ENCODE measurements around the gene CCDC71.

The CCDC71 gene

DNA sequence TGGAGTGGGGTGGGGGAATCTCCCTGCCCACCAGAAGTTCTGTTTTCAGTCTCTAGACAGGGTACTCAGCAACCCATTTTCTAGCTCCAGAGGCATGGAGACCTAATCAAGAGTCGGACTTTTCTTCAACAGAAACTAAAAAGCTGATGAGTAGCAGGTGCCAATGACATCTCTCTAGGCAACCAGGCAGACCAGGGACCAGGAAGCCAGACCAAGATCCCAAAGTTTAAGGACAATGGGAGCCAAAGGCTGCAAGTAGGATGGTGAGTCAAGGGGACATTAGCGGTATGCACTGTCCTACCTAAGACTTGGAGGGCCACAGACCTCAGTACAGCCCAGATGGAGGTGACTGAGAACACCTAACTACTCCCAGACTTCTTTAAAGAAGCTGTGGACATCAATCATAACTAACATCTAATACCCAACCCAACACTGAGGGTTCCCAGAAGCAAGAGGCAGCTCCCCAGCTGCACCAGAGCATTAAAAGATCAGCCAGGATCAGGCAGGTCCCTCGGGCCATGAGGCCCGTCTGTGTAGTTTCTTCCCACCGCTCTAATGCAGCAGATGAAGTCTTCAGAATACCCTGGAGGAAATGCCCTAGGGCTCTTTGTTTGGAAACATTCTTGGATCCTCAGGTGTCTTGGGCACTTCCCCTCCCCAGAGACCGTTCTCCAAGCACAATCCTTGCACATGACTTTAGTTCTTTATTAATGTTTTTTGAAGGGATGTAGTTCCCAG lies 979 bp downstream of the CCDC71 start:
- TF ChIP-seq, protein P1, sequence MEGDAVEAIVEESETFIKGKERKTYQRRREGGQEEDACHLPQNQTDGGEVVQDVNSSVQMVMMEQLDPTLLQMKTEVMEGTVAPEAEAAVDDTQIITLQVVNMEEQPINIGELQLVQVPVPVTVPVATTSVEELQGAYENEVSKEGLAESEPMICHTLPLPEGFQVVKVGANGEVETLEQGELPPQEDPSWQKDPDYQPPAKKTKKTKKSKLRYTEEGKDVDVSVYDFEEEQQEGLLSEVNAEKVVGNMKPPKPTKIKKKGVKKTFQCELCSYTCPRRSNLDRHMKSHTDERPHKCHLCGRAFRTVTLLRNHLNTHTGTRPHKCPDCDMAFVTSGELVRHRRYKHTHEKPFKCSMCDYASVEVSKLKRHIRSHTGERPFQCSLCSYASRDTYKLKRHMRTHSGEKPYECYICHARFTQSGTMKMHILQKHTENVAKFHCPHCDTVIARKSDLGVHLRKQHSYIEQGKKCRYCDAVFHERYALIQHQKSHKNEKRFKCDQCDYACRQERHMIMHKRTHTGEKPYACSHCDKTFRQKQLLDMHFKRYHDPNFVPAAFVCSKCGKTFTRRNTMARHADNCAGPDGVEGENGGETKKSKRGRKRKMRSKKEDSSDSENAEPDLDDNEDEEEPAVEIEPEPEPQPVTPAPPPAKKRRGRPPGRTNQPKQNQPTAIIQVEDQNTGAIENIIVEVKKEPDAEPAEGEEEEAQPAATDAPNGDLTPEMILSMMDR (IDR thresholded peaks at IDR 0.05; ENCODE audit: insufficient read depth, low read length): no peak
- TF ChIP-seq GABPA (IDR thresholded peaks at IDR 0.05; ENCODE audit: low read depth): no peak
- no peak for TF ChIP-seq POLR2AphosphoS5 (IDR thresholded peaks at IDR 0.05; ENCODE audit: low read depth)
- TF ChIP-seq, protein P2, sequence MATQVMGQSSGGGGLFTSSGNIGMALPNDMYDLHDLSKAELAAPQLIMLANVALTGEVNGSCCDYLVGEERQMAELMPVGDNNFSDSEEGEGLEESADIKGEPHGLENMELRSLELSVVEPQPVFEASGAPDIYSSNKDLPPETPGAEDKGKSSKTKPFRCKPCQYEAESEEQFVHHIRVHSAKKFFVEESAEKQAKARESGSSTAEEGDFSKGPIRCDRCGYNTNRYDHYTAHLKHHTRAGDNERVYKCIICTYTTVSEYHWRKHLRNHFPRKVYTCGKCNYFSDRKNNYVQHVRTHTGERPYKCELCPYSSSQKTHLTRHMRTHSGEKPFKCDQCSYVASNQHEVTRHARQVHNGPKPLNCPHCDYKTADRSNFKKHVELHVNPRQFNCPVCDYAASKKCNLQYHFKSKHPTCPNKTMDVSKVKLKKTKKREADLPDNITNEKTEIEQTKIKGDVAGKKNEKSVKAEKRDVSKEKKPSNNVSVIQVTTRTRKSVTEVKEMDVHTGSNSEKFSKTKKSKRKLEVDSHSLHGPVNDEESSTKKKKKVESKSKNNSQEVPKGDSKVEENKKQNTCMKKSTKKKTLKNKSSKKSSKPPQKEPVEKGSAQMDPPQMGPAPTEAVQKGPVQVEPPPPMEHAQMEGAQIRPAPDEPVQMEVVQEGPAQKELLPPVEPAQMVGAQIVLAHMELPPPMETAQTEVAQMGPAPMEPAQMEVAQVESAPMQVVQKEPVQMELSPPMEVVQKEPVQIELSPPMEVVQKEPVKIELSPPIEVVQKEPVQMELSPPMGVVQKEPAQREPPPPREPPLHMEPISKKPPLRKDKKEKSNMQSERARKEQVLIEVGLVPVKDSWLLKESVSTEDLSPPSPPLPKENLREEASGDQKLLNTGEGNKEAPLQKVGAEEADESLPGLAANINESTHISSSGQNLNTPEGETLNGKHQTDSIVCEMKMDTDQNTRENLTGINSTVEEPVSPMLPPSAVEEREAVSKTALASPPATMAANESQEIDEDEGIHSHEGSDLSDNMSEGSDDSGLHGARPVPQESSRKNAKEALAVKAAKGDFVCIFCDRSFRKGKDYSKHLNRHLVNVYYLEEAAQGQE (IDR thresholded peaks at IDR 0.05; ENCODE audit: insufficient replicate concordance, low read depth): no peak
- no peak for TF ChIP-seq SPI1 (IDR thresholded peaks at IDR 0.05; ENCODE audit: borderline replicate concordance, low read depth)
- peak overlapping the region; percentile 67 for H3K27ac ChIP-seq (replicated peaks)
- no peaks in the 10 kb centered on the region for H3K27me3 ChIP-seq (ENCODE audit: insufficient read depth, poor library complexity, severe bottlenecking)
- H3K4me3 ChIP-seq (replicated peaks; ENCODE audit: insufficient read depth, low read length): peak overlapping the region; percentile 73
- no peak for DNase-seq (ENCODE audit: low read depth in 1 of 2, low spot score in 1 of 2)

DNA sequence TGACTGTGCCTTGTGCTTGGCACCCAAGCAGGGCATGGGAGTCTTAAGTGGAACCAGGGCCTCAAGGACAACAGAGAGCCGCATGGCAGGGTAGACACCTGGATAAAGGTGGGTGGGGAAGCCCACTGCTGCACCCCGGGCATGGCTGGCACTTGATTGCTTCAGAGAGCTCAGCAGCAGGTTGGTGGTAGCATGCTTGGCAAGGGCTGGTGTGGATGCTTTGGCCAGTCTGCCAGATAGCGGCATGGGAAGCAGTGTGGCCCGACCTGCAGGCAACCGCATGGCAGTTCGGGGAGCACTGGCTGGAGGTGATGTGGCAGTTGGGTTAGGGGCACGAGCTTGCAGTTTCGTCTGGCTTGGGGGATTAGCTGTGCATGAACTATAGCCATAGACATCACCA lies 2.5 kb downstream of the CCDC71 start:
- Histone ChIP-seq H3K27ac (replicated peaks) (no peak overlapping the region), H3K4me3 (replicated peaks; ENCODE audit: insufficient read depth, low read length) (no peak overlapping the region), H3K27me3 (ENCODE audit: insufficient read depth, poor library complexity, severe bottlenecking) (no peaks in the 10 kb centered on the region)
- TF ChIP-seq SPI1 (IDR thresholded peaks at IDR 0.05; ENCODE audit: borderline replicate concordance, low read depth): no peak
- TF ChIP-seq GABPA (IDR thresholded peaks at IDR 0.05; ENCODE audit: low read depth): no peak
- TF ChIP-seq, protein P2 (IDR thresholded peaks at IDR 0.05; ENCODE audit: insufficient replicate concordance, low read depth): no peak
- TF ChIP-seq, protein P1 (IDR thresholded peaks at IDR 0.05; ENCODE audit: insufficient read depth, low read length): no peak
- no peak for TF ChIP-seq POLR2AphosphoS5 (IDR thresholded peaks at IDR 0.05; ENCODE audit: low read depth)
- DNase-seq (ENCODE audit: low read depth in 1 of 2, low spot score in 1 of 2): no peak

DNA sequence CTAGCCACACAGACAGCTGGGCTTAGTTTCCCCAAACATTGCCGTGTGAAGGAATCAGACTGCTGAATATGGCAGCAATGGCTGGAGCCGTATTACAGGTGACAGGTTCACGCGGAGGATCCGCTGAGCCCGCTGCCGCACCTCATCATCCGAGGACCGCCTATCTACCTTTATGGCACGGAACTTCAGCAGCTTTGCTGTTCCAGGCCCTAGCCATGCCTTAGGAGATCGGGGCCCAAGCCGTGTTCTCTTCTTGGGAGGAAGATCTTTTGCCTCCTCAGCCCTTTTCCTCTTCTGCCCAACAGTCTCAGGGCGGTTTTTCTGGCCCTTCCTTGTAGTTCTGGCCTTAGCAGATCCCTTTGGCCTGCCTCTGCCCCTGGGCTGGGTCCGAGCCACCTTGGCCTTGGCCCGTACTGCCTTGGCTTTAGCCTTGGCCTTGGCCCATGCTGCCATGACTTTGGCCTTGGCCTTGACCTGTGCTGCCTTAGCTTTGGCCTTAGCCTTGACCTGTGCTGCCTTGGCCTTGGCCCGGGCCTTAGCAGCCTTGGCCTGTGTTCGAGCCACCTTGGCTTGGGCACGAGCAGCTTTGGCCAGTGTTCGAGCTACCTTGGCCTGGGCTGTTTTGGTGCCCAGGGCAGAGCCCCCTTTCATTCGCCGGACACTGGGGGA lies 3.2 kb downstream of the CCDC71 start:
- no peaks in the 10 kb centered on the region for H3K27me3 ChIP-seq (ENCODE audit: insufficient read depth, poor library complexity, severe bottlenecking)
- peak overlapping the region; percentile 43 for H3K27ac ChIP-seq (replicated peaks)
- peak; percentile 44; the same call in 1 of the 2 replicates for TF ChIP-seq POLR2AphosphoS5 (IDR thresholded peaks at IDR 0.05; ENCODE audit: low read depth)
- TF ChIP-seq GABPA (IDR thresholded peaks at IDR 0.05; ENCODE audit: low read depth): no peak
- no peak for DNase-seq (ENCODE audit: low read depth in 1 of 2, low spot score in 1 of 2)
- no peak overlapping the region for H3K4me3 ChIP-seq (replicated peaks; ENCODE audit: insufficient read depth, low read length)

DNA sequence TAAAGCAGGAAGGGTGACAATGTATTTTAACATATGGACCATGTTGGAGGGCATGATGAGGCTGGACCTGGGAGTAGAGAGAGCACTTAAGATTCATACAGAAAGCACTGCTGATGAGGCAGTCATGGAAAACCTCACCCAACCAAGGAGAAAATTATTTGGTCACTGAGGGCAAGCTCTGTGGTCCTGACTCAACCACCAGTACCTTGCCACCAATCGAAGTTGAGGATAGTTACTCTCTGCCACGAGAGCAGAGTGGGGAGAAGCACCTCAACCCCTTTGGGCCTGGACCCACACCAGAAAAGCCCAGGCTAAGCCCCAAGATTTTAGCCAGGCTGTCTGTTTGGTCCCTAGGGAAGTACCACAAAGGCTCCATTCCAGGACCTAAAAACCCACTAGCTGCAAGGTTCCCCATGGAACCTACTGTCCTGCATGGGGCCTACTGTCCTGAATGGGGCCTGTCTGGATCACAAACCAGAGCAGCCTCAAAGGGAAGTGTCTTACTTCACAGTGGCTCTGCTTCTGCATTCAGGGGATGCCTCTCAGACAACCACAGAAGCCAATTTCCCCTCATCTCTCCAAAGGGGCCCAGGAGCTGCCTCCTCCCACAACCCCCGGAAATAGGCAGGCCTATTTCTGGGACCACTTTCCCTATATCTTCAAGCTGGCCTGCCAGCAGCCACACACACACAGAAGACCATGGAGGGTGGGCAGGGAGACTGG lies 4.2 kb downstream of the CCDC71 start:
- Histone ChIP-seq H3K27me3 (ENCODE audit: insufficient read depth, poor library complexity, severe bottlenecking) (no peaks in the 10 kb centered on the region), H3K4me3 (replicated peaks; ENCODE audit: insufficient read depth, low read length) (no peak overlapping the region), H3K27ac (replicated peaks) (peak overlapping the region; percentile 52)
- TF ChIP-seq SPI1 (IDR thresholded peaks at IDR 0.05; ENCODE audit: borderline replicate concordance, low read depth) (peak; percentile 73; the same call in 1 of the 2 replicates), POLR2AphosphoS5 (IDR thresholded peaks at IDR 0.05; ENCODE audit: low read depth) (peak; percentile 39; the same call in 1 of the 2 replicates)
- TF ChIP-seq, protein P2 (IDR thresholded peaks at IDR 0.05; ENCODE audit: insufficient replicate concordance, low read depth): no peak
- peak in 1 of 2 experiments; percentile 85 for DNase-seq (ENCODE audit: low read depth in 1 of 2, low spot score in 1 of 2)

Measured in HL-60 (cell line).